Mesothelial cell of epicardium (in vitro differentiated cells): ENCODE results near the gene ZNF84. TPM values are rescaled to one million over a fixed set of nuclear protein-coding genes. Genes with fewer than 3 reads are reported as not detected.

Experiments
- DNase-seq, 2 experiments: peaks; one replicate each; pipeline ENCODE4 v3.0.0; 2021; ENCODE audit warnings: low spot score in 2 of 2; ENCODE audit not compliant: unreplicated experiment in 2 of 2
- H3K27ac Mint-ChIP-seq: 2 replicates; pipeline ENCODE4 v1.8.0; 2021; ENCODE audit warnings: mixed read lengths
- H3K27me3 Mint-ChIP-seq: 2 replicates; pipeline ENCODE4 v1.8.0; 2021; ENCODE audit warnings: low read depth, mixed read lengths
- H3K36me3 Mint-ChIP-seq: 2 replicates; pipeline ENCODE4 v1.8.0; 2021; ENCODE audit warnings: mixed read lengths
- H3K4me1 Mint-ChIP-seq: 2 replicates; pipeline ENCODE4 v1.8.0; 2021; ENCODE audit warnings: mixed read lengths
- H3K4me3 Mint-ChIP-seq: 2 replicates; pipeline ENCODE4 v1.8.0; 2021; ENCODE audit warnings: mild to moderate bottlenecking, moderate library complexity, mixed read lengths
- H3K9me3 Mint-ChIP-seq: 2 replicates; pipeline ENCODE4 v1.8.0; 2021; ENCODE audit warnings: mixed read lengths
- CTCF ChIP-seq: fragments of 200-600 bp; sonication (generic); IDR thresholded peaks from one replicate; pipeline ENCODE4 v1.5.0; 2021; ENCODE audit warnings: antibody characterized with exemption; ENCODE audit not compliant: unreplicated experiment
- total RNA-seq: library from RNA; stranded (reverse); gene quantifications from 3 replicates; pipeline ENCODE4 v1.2.1, GENCODE V29; 2021

Gene ZNF84
- total RNA-seq, 1 donor from 2014 or later, result 101 TPM

- no peak for TF ChIP-seq CTCF
- no peak for DNase-seq
- H3K36me3 Mint-ChIP-seq, result peaks cover 49% of the 10 kb centered on the region
- H3K9me3 Mint-ChIP-seq, result peaks cover 64% of the 10 kb centered on the region
- no peaks in the 10 kb centered on the region for H3K27me3 Mint-ChIP-seq
- H3K4me3 Mint-ChIP-seq, result peak overlapping the region; percentile 90
- no peaks in the 10 kb centered on the region for H3K4me1 Mint-ChIP-seq
- H3K27ac Mint-ChIP-seq, result peak overlapping the region; percentile 99
Measured at GRCh38 chr12:133038118-133038709, 905 bp downstream of the ZNF84 start.

- peaks cover 91% of the 10 kb centered on the region for H3K36me3 Mint-ChIP-seq
- H3K27me3 Mint-ChIP-seq, result no peaks in the 10 kb centered on the region
- H3K9me3 Mint-ChIP-seq, result peaks cover 77% of the 10 kb centered on the region
- no peaks in the 10 kb centered on the region for H3K4me1 Mint-ChIP-seq
- no peak overlapping the region for H3K27ac Mint-ChIP-seq
- DNase-seq, result no peak
- no peak for TF ChIP-seq CTCF
- no peak overlapping the region for H3K4me3 Mint-ChIP-seq
Measured at GRCh38 chr12:133046698-133047097, 9.4 kb downstream of the ZNF84 start.

GRCh38 chr12:133057446-133057845 is 20.1 kb downstream of the ZNF84 start:
- Mint-ChIP-seq H3K4me3 (no peak overlapping the region), H3K27me3 (no peaks in the 10 kb centered on the region), H3K4me1 (no peaks in the 10 kb centered on the region), H3K9me3 (peaks cover 63% of the 10 kb centered on the region), H3K36me3 (peaks cover 81% of the 10 kb centered on the region), H3K27ac (peak overlapping the region; percentile 60)
- no peak for TF ChIP-seq CTCF
- no peak for DNase-seq

GRCh38 chr12:133058203-133059113 is 21.1 kb downstream of the ZNF84 start:
- DNase-seq, result no peak
- peak overlapping the region; percentile 47 for H3K27ac Mint-ChIP-seq
- no peaks in the 10 kb centered on the region for H3K4me1 Mint-ChIP-seq
- H3K27me3 Mint-ChIP-seq, result no peaks in the 10 kb centered on the region
- H3K36me3 Mint-ChIP-seq, result peaks cover 82% of the 10 kb centered on the region
- H3K9me3 Mint-ChIP-seq, result peaks cover 63% of the 10 kb centered on the region
- TF ChIP-seq CTCF, result no peak
- no peak overlapping the region for H3K4me3 Mint-ChIP-seq

- no peak overlapping the region for H3K4me3 Mint-ChIP-seq
- TF ChIP-seq CTCF, result no peak
- H3K9me3 Mint-ChIP-seq, result peaks cover 71% of the 10 kb centered on the region
- DNase-seq, result no peak
- H3K27ac Mint-ChIP-seq, result no peak overlapping the region
- H3K4me1 Mint-ChIP-seq, result no peaks in the 10 kb centered on the region
- no peaks in the 10 kb centered on the region for H3K27me3 Mint-ChIP-seq
- peaks cover 81% of the 10 kb centered on the region for H3K36me3 Mint-ChIP-seq
Measured at GRCh38 chr12:133061954-133062353, 24.6 kb downstream of the ZNF84 start.
